HG03378 (cell line): Measurements from ENCODE around the gene TAF10.
A peak's percentile ranks its signal among the peaks of the same experiment; 100 is the strongest.

Experiments
- ATAC-seq: cut with Tn5 transposase; IDR thresholded peaks from one replicate; pipeline ENCODE4 v1.9.1; 2021; ENCODE audit warnings: mild to moderate bottlenecking, moderate library complexity; ENCODE audit not compliant: unreplicated experiment

Gene TAF10

DNA sequence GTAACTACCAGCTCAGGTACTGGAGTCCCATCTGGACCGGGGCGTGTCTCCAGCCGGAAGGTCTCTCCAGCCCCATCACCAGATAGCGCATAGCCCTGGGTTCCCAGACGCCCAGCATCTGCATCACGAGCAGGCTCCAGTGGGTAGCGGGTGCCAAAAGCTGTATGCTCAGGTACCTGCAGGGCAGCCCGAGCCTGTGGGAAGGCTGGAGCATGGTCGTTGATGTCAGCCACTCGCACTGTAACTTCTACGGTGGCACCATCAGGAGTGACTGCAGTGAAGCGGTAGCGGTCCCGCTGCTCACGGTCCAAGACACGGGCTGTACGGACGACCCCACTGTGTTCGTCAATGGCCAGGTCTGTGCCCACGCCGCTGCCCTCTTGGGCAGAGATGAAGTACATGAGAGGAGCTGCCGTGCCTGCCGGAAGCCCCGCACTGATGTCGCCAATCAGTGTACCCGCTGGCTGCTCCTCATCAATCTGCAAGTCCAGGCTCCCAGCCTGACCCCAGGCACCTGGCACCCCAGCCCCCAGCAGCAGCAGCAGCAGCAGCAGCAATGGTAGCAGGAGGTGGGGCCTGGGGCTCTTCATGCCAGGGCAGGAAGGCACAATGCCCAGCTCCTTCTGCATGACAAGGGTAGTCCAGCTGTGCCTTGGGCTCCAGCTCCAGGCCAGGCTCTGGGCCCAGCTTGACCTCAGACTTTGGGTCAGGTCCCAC, 29.1 kb upstream of the TAF10 start:
- no peak for ATAC-seq

DNA sequence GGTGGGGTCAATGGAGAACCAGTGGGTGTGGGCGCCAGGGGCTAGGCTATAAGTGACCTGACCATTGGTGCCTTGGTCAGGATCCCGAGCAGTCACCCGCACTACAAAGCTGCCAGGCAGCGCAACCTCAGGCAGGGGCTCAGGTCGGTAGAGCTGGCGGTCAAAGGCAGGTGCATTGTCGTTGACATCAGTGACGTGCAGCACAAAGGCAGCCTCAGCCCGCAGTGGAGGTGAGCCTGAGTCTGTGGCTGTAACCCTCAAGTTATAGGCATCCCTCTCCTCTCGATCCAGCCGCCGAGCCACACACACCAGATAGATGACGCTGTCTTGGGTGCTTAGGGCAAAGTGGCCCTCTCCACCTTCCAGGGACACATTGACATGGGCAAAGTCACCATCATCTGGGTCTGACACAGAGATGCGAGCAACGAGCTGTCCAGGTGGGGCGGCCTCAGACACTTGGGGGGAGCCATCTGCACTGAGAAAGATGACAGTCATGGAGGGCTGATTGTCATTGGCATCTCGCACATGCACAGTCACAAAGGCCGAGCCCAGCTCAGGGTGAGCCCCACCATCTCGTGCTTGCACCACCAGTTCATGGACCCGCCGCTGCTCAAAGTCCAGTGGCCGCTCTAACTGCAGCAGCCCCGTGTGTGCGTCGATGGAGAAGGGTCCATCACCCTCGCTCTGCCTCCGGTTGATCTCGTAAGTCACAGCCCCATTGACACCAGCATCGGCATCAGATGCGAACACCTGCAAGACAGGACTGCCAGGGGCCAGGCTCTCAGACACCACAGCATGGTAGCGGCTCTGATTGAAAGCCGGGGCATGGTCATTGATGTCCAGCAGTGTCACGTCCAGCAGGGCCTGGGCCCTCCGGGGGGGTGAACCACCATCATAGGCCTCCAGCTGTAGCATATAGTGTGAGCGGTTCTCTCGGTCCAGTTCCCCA, 28.3 kb upstream of the TAF10 start:
- ATAC-seq: no peak

DNA sequence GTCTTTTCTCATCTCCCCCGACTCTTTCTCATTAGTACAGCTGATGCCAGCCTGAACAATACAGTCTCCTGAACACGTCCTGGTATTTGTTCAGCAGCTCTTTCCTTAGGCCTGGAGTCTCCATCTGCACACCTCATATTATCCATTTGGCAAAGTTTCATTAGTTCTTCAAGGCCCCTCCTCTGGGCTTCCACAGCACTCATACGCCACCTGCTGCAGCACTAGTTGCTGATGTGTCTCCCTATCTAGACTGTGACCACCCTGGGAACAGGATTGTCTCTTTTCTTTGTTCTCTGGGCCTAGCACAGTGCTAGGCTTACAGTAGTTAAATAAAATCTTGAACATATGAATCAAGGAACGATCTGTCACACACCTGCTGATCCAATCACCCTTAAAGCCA, 26.4 kb upstream of the TAF10 start:
- no peak for ATAC-seq

DNA sequence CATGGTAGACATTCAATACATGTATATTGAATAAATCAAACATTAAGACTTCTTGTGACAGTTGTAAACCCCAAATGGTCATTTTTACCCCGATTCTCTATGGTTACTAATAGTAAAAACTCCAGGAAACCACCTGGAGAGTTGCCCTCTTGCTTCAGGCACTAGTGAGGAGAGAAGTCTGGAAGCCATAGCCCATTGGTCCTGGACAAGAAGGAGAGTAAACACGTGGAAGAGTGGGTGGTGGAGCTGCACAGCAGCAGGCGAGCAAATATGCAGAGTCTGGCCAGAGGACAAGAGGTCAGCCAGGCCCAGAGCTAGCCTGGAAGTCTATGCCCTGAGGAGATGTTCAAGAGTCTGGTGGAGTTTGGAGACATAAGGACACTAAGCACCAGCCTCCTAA, 25.9 kb upstream of the TAF10 start:
- ATAC-seq: no peak

DNA sequence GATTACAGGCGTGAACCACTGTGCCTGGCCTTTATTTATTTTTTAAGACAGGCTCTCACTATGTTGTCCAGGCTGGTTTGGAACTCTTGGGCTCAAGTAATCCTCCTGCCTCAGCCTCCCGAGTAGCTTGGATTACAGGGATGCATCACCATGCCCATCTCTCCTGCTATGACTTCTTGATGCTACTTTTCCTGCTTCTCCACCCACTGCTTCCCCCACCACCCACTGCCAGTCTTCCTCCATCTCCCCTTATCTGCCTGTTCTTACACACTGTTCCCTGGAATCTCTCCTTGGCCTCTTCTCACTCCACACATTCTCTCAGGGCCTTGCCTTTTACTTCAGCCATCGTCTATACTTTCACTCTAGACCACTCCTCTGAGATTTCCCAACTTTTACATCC, 24.5 kb upstream of the TAF10 start:
- no peak for ATAC-seq

DNA sequence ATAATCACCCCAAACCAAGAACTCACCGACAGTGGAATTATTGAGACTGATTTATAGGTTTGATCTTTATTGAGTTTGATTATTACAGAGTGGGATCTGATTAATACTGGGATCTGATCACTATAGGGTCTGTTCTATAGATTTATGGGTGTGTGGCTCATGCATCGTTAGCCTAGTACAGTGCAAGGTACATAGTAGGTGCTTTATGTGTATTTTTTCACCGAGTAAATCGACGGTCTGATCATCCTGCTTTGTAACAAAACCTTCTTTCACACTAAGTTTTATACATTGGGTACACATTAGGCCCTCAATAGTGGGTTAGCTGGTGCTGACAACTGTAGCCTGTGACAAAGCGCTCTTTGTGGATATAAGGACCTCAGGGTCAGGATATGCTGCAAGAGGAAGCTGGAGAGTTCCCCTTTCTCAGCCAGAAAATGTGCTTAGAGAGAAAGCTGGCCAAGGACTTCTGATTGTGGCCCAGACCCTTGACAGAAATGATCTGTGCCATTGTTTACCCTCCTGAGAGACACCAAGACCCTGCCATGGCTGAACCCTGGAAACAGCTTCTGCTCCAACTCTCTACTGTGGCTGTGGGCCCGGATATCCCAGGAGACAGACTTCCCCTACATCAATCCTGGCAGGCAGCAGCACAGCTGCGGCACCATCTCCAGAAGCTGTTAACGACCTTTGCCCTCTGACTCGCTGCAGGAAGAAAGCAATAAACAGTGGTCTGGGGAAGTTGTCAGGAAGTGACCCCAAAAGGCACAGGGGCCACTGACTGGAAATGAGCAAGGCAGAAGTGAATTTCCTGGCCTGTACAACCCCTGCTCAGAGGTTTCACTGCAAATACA, 23.3 kb upstream of the TAF10 start:
- no peak for ATAC-seq

DNA sequence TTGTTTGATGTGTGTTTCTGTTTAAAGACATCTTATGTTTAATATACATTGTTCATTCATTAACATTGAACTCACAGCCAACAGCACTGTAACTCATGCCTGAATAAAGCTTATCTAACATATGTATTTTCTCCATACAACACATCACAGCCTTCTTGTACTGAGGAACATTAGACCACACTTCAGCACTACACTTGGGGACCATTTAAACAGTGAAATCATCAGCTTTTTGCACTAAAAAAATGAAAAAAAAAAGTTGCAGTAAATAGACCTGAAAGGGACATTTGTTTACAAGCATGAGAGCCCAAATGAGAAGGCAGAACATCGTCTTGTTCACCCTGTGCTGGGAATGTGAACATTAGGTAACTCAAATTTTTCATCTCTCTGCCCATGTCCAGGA, 22.5 kb upstream of the TAF10 start:
- no peak for ATAC-seq

DNA sequence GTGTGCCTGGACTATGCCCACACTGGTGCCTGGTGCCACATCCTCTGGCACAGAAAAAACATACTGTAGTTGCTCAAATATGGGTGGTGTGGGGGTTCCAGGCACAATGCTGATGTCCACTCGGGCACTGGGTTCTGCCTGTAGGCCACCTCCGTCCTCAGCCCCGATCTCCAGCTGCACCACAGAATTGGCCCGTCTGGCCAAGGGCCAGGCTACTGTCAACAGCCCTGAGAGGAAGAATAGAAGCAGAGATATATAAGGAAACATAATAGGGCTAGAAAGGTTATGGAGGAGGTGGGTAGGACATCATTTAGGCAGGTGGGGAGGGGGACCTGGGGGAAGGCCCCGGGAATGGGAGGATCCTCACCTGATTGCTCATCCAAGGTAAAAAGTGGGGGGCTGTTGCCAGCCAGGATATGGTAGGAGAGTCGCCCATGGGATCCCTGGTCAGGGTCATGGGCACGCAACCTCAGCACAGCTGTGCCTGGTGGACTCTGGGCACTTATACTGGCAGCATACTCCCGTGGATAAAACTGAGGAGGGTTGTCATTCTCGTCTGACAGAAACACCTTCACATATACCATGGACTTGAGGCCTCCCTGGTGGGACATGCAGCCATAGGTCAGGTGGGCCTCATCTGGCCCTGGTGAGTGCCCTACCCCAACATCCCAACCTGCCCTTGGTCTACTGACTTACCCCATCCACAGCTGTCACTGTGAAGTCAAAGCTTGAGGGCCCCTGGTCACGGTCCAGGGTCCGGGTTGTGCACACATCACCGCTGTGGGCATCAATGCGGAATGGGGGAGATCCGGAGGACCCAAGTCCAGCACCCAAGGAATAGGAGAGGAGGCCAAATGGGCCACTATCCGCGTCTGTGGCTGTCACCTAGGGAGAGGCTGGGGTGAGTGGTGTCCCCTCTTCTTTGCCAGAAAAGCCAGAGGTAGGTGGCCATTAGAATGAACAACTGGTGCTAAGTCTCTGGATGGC, 21.7 kb upstream of the TAF10 start:
- no peak for ATAC-seq

DNA sequence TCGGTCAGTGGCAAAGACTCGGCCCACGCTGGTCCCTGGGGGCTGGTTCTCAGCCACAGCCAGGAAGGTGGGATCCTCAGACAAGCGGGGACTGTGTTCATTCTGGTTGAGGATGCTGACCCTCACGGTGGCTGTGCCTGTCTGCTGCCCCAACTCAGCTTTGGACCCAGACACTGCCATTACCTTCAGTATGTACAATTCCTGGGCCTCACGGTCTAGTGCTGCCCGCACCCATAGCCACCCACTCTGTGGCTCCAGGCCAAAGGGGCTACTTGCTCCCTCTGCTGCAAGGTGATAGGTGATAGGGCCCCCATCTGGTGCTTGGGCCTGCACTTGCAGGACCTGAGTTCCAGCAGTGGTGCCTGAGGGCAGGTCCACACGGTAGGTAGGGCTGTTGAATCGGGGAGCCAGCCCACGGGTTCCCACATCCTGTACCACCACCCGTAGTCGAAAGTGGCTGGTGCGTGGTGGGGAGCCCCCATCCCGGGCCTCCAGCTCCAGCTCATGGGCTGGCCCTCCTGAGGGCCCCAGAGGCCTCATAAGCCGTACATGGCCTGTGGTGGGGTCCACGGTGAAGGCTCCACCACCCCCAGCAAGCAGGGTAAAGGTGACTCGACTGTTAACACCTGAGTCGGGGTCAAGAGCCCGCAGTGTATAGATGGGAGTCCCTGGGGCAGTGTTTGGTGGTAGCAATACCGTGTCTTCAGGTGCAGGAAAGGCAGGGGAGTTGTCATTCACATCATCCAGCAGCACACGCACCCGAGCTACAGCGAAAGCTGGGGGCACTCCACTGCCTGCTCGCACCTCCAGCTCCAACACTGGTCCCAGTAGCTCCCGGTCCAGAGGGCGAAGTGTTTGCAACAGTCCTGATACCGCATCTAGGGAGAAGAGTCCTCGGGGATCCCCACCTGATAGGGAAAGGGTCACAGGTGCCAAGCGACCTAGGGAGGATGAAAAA, 20.4 kb upstream of the TAF10 start:
- no peak for ATAC-seq

DNA sequence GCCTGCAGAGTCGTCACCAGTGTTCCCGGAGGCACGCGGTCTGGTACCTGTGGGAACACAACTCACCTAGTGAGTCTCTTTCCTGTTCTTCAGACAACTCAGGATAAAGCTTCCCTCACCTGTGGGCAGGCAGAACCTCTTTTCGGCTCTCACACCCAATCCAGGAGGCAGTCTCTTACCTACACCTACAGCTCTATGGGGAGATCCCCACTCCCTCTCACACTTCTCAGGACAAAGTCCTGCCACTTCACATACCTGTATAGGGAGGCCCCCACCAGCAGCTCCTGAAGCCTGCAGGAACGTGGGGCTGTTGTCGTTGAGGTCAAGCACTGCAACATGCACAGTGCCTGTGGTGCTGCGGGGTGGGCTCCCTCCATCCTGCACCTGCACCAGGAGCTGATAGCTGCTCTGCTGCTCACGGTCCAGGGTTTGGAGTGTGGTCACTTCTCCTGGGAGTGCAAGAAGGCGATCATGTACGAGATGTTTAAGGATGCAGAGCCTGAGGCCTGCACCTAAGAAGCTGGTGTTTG, 19.4 kb upstream of the TAF10 start:
- ATAC-seq: no peak

DNA sequence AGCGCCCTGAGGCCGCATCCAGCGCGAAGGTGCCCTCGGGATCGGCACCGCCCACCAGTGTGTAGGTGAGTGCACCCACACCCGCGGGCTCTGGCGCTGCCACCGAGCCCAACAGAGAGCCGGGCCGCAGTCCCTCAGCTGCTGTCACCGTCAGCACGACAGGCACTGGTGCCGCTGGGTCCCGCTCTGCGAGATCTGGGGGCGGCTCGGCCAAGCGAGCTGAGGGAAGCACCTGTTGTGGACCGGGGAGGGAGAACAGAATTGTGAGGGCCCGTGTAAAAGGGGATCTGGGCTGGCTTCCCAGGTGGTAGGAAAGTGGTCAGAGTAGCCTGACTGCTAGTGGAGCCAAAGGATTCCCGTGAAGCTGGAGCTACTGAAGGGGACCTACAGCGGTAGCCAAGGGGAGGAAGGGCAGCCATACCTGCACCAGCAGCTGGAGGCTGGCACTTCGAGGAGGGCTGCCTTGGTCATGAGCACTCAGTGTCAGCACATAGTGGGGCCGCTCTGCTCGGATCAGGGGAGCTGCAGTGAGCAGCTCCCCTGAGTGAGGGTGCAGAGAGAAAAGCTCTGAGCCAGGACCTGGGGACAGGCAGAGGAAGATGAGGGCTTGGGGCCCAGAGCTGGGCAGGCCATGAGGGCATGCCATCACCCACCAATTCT, 18.7 kb upstream of the TAF10 start:
- ATAC-seq: no peak

DNA sequence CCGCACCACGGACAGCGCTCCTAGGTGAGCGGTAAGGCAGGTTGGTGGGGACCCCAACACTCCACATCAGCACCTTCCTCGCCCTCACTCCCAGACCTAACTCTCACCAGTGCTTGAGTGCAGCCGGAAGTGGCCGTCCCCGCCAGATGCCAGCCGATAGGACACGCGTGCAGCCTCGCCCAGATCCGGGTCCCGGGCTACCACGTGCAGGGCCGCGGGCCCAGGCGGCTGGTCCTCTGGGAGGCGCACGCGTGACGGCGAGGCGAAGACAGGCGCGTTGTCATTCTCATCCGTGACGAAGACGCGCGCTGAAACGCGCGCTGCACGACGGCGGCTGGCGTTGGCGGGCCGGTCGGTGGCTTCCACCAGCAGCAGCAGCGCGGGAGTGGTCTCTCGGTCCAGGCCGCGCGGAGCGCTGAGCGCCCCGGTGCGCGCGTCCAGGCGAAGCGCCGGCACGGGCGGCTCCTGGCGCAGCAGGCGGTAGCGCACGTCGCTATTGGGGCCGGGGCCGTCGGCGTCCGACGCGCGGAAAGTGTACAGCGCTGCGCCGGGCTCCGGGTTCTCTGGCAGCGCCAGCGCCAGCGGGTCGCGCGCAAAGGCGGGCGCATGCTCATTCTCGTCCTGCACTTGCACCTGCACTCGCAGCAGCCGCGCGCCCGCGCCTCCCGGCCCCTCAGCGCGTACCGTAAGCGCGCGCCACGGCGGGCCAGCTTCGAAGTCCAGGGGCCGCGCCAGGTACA, 18.0 kb upstream of the TAF10 start:
- ATAC-seq: no peak

DNA sequence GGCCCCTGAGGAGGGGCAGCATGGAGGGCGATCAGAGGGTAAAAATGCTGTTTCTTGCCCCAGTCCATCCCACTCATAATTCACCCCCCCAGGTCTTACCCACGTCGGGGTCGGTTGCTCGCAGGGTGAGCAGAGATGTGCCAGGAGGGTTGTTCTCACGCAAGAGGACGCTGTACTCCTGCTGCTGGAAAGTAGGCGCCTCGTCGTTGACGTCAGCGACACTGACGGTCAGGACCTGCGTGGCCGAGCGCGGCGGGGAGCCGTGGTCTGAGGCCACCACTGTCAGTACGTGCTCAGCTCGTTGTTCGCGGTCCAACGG, 17.5 kb upstream of the TAF10 start:
- no peak for ATAC-seq

DNA sequence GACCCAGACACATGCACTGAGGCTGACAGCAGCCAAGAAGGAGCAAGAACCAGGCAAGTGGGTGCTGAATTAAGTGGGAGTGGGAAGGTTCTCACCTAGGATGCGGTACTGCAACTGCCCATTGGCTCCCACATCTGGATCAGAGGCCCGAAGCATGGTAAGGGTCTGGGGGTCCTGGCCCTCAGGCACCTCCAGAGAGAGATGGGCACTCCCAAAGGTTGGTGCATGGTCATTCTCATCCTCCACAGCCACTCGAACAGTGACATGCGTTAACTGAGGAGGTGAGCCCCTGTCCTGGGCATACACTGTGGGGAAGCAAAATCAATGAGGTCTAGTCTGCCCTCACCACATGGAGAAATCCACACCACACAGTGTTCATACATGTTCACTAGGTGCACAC, 16.5 kb upstream of the TAF10 start:
- no peak for ATAC-seq

DNA sequence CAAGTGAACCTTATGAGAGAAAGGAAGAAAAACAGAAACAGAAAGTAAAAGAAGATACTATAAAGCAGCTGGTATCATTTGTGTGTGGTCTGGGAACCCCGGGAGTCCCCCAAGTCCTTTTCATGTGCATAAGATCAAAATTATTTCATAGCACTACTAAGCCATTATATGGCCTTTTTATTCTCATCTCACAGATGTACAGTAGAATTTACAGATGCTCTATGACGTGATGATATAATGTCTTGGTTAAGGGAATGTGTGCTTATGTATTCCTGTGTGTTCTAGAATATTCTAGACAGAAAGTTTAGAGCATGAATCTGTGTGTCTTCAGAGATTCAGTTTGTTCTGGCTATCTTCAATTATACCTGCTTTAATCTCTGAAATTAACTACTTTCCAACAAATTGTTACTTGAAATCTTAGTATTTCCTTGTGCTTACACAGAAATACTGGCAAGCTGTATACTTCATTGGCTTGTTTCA, 15.8 kb upstream of the TAF10 start:
- ATAC-seq: peak; percentile 77

DNA sequence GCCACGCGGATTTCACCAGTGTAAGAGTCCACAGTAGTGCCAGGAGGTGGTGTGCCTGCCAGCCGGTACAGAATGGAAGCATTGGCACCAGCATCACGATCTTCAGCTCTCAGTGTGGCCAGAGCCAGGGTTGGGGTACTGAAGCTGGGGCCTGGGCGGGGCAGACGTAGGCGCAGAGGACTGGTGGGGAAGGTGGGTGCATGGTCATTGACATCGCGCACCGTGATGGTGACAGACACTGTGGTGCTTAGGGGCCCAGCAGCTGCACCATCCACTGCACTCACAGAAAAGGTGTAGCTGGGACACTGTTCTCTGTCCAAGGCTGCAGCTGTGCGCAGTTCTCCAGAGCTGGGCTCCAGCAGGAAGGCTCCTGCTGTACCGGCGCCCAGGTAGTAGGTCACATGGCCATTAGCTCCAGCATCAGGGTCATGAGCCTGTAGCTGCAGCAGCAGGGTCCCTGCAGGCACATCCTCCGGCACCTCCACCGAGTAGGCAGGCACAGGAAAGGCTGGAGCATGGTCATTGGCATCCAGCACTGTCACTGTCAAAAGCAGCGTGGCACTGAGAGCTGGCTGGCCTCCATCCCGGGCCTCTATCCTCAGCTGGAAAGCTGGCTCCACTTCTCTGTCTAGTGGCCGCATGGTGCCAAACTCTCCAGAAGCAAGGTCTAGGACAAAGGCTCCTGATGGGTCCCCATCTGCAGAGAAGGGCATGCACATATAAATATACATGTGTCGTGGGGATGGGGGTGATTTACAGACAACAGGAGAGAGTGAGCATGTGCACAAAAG, 15.2 kb upstream of the TAF10 start:
- no peak for ATAC-seq
